Right renal cortex interstitium (tissue), 3 donors: Measurements from ENCODE around the gene PTPN23. TPM values are rescaled to one million over a fixed set of nuclear protein-coding genes. Genes with fewer than 3 reads are reported as not detected.
"Not testable (repeated sequence)": the region's sequence is repeated elsewhere in the genome, so short reads cannot be mapped to it uniquely, and the experiment has no call there.

ENCODE experiments used
- DNase-seq, 3 donors: peaks; one replicate each; pipeline ENCODE4 v3.0.0-alpha.2; 2013; ENCODE audit warnings: low read depth in 3 of 3, low spot score in 2 of 3
- polyA plus RNA-seq, 3 donors: library from polyadenylated mRNA; unstranded; fragments of 120-200 nt; gene quantifications; one replicate each; pipeline ENCODE4 v1.2.1, GENCODE V29; 2013; ENCODE audit not compliant: insufficient read length in 3 of 3

PTPN23 gene
- polyA plus RNA-seq: 10 to 100 TPM; 19.0 to 21.9 (median 20.8) TPM

- peak; percentile 98 to 99 (median 98) for DNase-seq
Observed at GRCh38 chr3:47380601-47381316, at the start of gene PTPN23. Gene PTPN23 (plus strand): TSS chr3:47381021. CDS start chr3:47381097, 76 bp downstream.

GRCh38 chr3:47333907-47334306 is 46.9 kb upstream of the PTPN23 start:
- DNase-seq: no peak

GRCh38 chr3:47337656-47338055 is 43.2 kb upstream of the PTPN23 start:
- DNase-seq: no peak

- no peak for DNase-seq
Observed at GRCh38 chr3:47339951-47340350, 40.9 kb upstream of the PTPN23 start.

GRCh38 chr3:47340866-47341265 is 40.0 kb upstream of the PTPN23 start:
- no peak for DNase-seq

- DNase-seq: no peak
Observed at GRCh38 chr3:47342151-47342550, 38.7 kb upstream of the PTPN23 start.

GRCh38 chr3:47342812-47343211 is 38.0 kb upstream of the PTPN23 start:
- no peak for DNase-seq

GRCh38 chr3:47343471-47343971 is 37.3 kb upstream of the PTPN23 start:
- no peak for DNase-seq

GRCh38 chr3:47344971-47345370 is 35.9 kb upstream of the PTPN23 start:
- DNase-seq: no peak

GRCh38 chr3:47347217-47347801 is 33.5 kb upstream of the PTPN23 start:
- no peak for DNase-seq

GRCh38 chr3:47348411-47349154 is 32.2 kb upstream of the PTPN23 start:
- DNase-seq: no peak

GRCh38 chr3:47355010-47355409 is 25.8 kb upstream of the PTPN23 start:
- DNase-seq: no peak

- no peak for DNase-seq
Observed at GRCh38 chr3:47356201-47356600, 24.6 kb upstream of the PTPN23 start.

- DNase-seq: no peak
Observed at GRCh38 chr3:47359323-47359722, 21.5 kb upstream of the PTPN23 start.

GRCh38 chr3:47360110-47360517 is 20.7 kb upstream of the PTPN23 start:
- not testable (repeated sequence) for DNase-seq

GRCh38 chr3:47362701-47363100 is 18.1 kb upstream of the PTPN23 start:
- DNase-seq: no peak

- DNase-seq: no peak
Observed at GRCh38 chr3:47365213-47366153, 15.3 kb upstream of the PTPN23 start.

GRCh38 chr3:47366833-47367232 is 14.0 kb upstream of the PTPN23 start:
- DNase-seq: no peak

- DNase-seq: no peak
Observed at GRCh38 chr3:47367631-47368030, 13.2 kb upstream of the PTPN23 start.

- DNase-seq: not testable (repeated sequence)
Observed at GRCh38 chr3:47370020-47370419, 10.8 kb upstream of the PTPN23 start.
